ENCODE data around the gene RBM18. TPM values are rescaled to one million over a fixed set of nuclear protein-coding genes. Genes with fewer than 3 reads are reported as not detected.

Gene RBM18
- total RNA-seq, 4 donors from 2014 or later: 4.6 to 31.8 (median 18.7) TPM

GRCh38 chr9:122220673-122221182 lies 43.9 kb downstream of the RBM18 start:
- Histone ChIP-seq H3K9me3 (no peaks in the 10 kb centered on the region), H3K27ac (no peak overlapping the region), H3K36me3 (no peaks in the 10 kb centered on the region), H3K27me3 (peaks cover 3 to 56% of the 10 kb centered on the region in 2 donors), H3K4me1 (no peaks in the 10 kb centered on the region), H3K4me3 (no peak overlapping the region)
- intact Hi-C loops (cut with DNase I; ENCODE audit: low total_unique reads): no loop called here
- TF ChIP-seq POLR2A (IDR thresholded peaks at IDR 0.05) (no peak), CTCF (IDR thresholded peaks at IDR 0.05) (no peak)
- no peak for DNase-seq

- intact Hi-C loops (cut with DNase I; ENCODE audit: low total_unique reads): no loop called here
- Histone ChIP-seq H3K27me3 (peaks cover 3 to 50% of the 10 kb centered on the region in 2 donors), H3K9me3 (no peaks in the 10 kb centered on the region), H3K27ac (no peak overlapping the region), H3K4me3 (no peak overlapping the region), H3K4me1 (no peaks in the 10 kb centered on the region), H3K36me3 (no peaks in the 10 kb centered on the region)
- no peak for DNase-seq
- TF ChIP-seq POLR2A (IDR thresholded peaks at IDR 0.05): no peak
- no peak for TF ChIP-seq CTCF (IDR thresholded peaks at IDR 0.05)
Observed at GRCh38 chr9:122219856-122220672, 44.6 kb downstream of the RBM18 start.

- intact Hi-C loops (cut with DNase I; ENCODE audit: low total_unique reads): no loop called here
- Histone ChIP-seq H3K9me3 (no peaks in the 10 kb centered on the region), H3K36me3 (no peaks in the 10 kb centered on the region), H3K4me3 (no peak overlapping the region), H3K27me3 (peaks cover 7 to 54% of the 10 kb centered on the region in 2 donors), H3K4me1 (peaks cover 0 to 1% of the 10 kb centered on the region in 2 donors), H3K27ac (no peak overlapping the region)
- DNase-seq: no peak
- TF ChIP-seq CTCF (IDR thresholded peaks at IDR 0.05) (no peak), POLR2A (IDR thresholded peaks at IDR 0.05) (no peak)
Observed at GRCh38 chr9:122218935-122219855, 45.4 kb downstream of the RBM18 start.

- H3K9me3 ChIP-seq: no peaks in the 10 kb centered on the region
- no peak for TF ChIP-seq CTCF (IDR thresholded peaks at IDR 0.05)
- TF ChIP-seq POLR2A (IDR thresholded peaks at IDR 0.05): no peak
- intact Hi-C loops (cut with DNase I; ENCODE audit: low total_unique reads): no loop called here
- no peak overlapping the region for H3K4me3 ChIP-seq
- H3K36me3 ChIP-seq: no peaks in the 10 kb centered on the region
- no peak for DNase-seq
- peaks cover 15 to 47% of the 10 kb centered on the region in 2 donors for H3K27me3 ChIP-seq
- H3K4me1 ChIP-seq: peaks cover 0 to 10% of the 10 kb centered on the region in 2 donors
- no peak overlapping the region for H3K27ac ChIP-seq
Observed at GRCh38 chr9:122218071-122218934, 46.3 kb downstream of the RBM18 start.

Data from uterus (tissue), 4 donors.